HEK293 (cell line): ENCODE measurements around the gene ATOH8.

Experiments
- CTCF ChIA-PET: fragments of 350-600 bp; formaldehyde crosslinking; extraction: SDS; loops from one replicate; lab custom pipeline; 2021; ENCODE audit warnings: antibody characterized with exemption; lab: Yijun Ruan, JAX
- POLR2A ChIA-PET: fragments of 300-600 bp; formaldehyde crosslinking; extraction: SDS; loops from one replicate; lab custom pipeline; 2020; ENCODE audit warnings: antibody characterized with exemption, inconsistent platforms; lab: Yijun Ruan, JAX
- H3K27ac ChIP-seq: fragments of 200-500 bp; sonication (Bioruptor generic); 2 replicates; pipeline ENCODE4 v1.5.1; 2014; ENCODE audit warnings: low read depth, low read length, control low read depth, inconsistent platforms; ENCODE audit errors: extremely low read depth
- H3K36me3 ChIP-seq, 2 experiments: fragments of 200-500 bp in 1 of 2; sonication (Bioruptor generic) in 1 of 2; 1 replicate in 1 of 2; 2 replicates in 1 of 2; pipeline ENCODE4 v1.5.1; 2014 to 2017; ENCODE audit warnings: inconsistent platforms in 2 of 2, low read length in 2 of 2; ENCODE audit not compliant: control insufficient read depth in 2 of 2, insufficient read depth in 1 of 2
- H3K4me1 ChIP-seq: fragments of 200-500 bp; sonication (Bioruptor generic); 2 replicates; pipeline ENCODE4 v1.5.1; 2014; ENCODE audit warnings: mild to moderate bottlenecking, low read length, inconsistent platforms; ENCODE audit not compliant: control insufficient read depth, insufficient read depth
- H3K4me3 ChIP-seq: 2 replicates; pipeline ENCODE4 v1.5.1; 2011; ENCODE audit warnings: low read depth, mild to moderate bottlenecking, control low read depth, low read length, moderate library complexity
- H3K9me3 ChIP-seq: fragments of 200-500 bp; sonication (Bioruptor generic); 2 replicates; pipeline ENCODE4 v1.5.1; 2014; ENCODE audit warnings: low read depth, low read length, inconsistent platforms; ENCODE audit not compliant: control insufficient read depth, insufficient read depth
- FEZF1 ChIP-seq: fragments of 450-650 bp; formaldehyde crosslinking; IDR thresholded peaks from 2 replicates; pipeline ENCODE4 v1.5.1; 2016; ENCODE audit warnings: missing biosample characterization, missing genetic modification characterization
- GLIS1 ChIP-seq: fragments of 450-650 bp; formaldehyde crosslinking; IDR thresholded peaks from 2 replicates; pipeline ENCODE4 v1.5.1; 2016; ENCODE audit warnings: missing biosample characterization, missing genetic modification characterization
- GLIS2 ChIP-seq: fragments of 450-650 bp; formaldehyde crosslinking; IDR thresholded peaks from 2 replicates; pipeline ENCODE4 v1.5.1; 2016; ENCODE audit warnings: missing biosample characterization, missing genetic modification characterization
- HOXA7 ChIP-seq: sonication (generic); formaldehyde crosslinking; IDR thresholded peaks from 2 replicates; pipeline ENCODE4 v1.8.1; 2022; ENCODE audit warnings: missing genetic modification reagents, borderline replicate concordance
- IKZF3 ChIP-seq: fragments of 450-650 bp; IDR thresholded peaks from 2 replicates; pipeline ENCODE4 v1.5.0; 2018; ENCODE audit warnings: missing biosample characterization, mild to moderate bottlenecking, missing genetic modification characterization, moderate library complexity
- OSR2 ChIP-seq: fragments of 450-650 bp; formaldehyde crosslinking; IDR thresholded peaks from 2 replicates; pipeline ENCODE4 v1.5.1; 2016; ENCODE audit warnings: missing biosample characterization, missing genetic modification characterization
- REST ChIP-seq: fragments of 450-650 bp; formaldehyde crosslinking; IDR thresholded peaks from 2 replicates; pipeline ENCODE4 v1.5.1; 2016; ENCODE audit warnings: missing biosample characterization, missing genetic modification characterization
- SP7 ChIP-seq: fragments of 450-650 bp; formaldehyde crosslinking; IDR thresholded peaks from 2 replicates; pipeline ENCODE4 v1.5.1; 2016; ENCODE audit warnings: missing biosample characterization, missing genetic modification characterization
- TCF7L2 ChIP-seq: IDR thresholded peaks from 2 replicates; pipeline ENCODE4 v1.6.1; 2011; ENCODE audit warnings: low read depth, mild to moderate bottlenecking, inconsistent platforms, low read length, moderate library complexity, borderline replicate concordance
- WT1 ChIP-seq: fragments of 450-650 bp; formaldehyde crosslinking; IDR thresholded peaks from 2 replicates; pipeline ENCODE4 v1.5.1; 2016; ENCODE audit warnings: missing biosample characterization, missing genetic modification characterization
- ZBTB44 ChIP-seq: fragments of 450-650 bp; IDR thresholded peaks from 2 replicates; pipeline ENCODE4 v1.5.1; 2018; ENCODE audit warnings: missing biosample characterization, mild to moderate bottlenecking, missing genetic modification characterization
- ZFHX2 ChIP-seq: fragments of 450-650 bp; formaldehyde crosslinking; conservative IDR thresholded peaks from 2 replicates; pipeline ENCODE4 v1.5.1; 2016; ENCODE audit warnings: missing biosample characterization, missing genetic modification characterization
- ZFP41 ChIP-seq: fragments of 450-650 bp; formaldehyde crosslinking; IDR thresholded peaks from 2 replicates; pipeline ENCODE4 v1.5.1; 2016; ENCODE audit warnings: missing biosample characterization, missing genetic modification characterization, borderline replicate concordance
- ZNF214 ChIP-seq: fragments of 450-650 bp; formaldehyde crosslinking; IDR thresholded peaks from 2 replicates; pipeline ENCODE4 v1.5.1; 2017; ENCODE audit warnings: missing biosample characterization, mild to moderate bottlenecking, missing genetic modification characterization, borderline replicate concordance
- ZNF549 ChIP-seq: fragments of 450-650 bp; IDR thresholded peaks from 2 replicates; pipeline ENCODE4 v1.5.1; 2018; ENCODE audit warnings: missing biosample characterization, missing genetic modification characterization, mild to moderate bottlenecking, inconsistent platforms, moderate library complexity
- ZNF830 ChIP-seq: fragments of 450-650 bp; IDR thresholded peaks from 2 replicates; pipeline ENCODE4 v1.5.0; 2018; ENCODE audit warnings: missing biosample characterization, missing genetic modification characterization, low read depth, mild to moderate bottlenecking, moderate library complexity
- ZXDB ChIP-seq: fragments of 450-650 bp; formaldehyde crosslinking; IDR thresholded peaks from 2 replicates; pipeline ENCODE4 v1.5.1; 2016; ENCODE audit warnings: missing biosample characterization, missing genetic modification characterization
- TF ChIP-seq, protein P1 (sequence below): fragments of 450-650 bp; formaldehyde crosslinking; conservative IDR thresholded peaks from 2 replicates; pipeline ENCODE4 v1.5.1; 2016; ENCODE audit warnings: low read depth, missing biosample characterization, missing genetic modification characterization
- TF ChIP-seq, protein P2 (sequence below): fragments of 450-650 bp; formaldehyde crosslinking; IDR thresholded peaks from 2 replicates; pipeline ENCODE4 v1.5.1; 2017; ENCODE audit warnings: missing biosample characterization, missing genetic modification characterization
- TF ChIP-seq, protein P3 (sequence below): fragments of 450-650 bp; formaldehyde crosslinking; IDR thresholded peaks from 2 replicates; pipeline ENCODE4 v1.5.1; 2016; ENCODE audit warnings: missing biosample characterization, missing genetic modification characterization
- TF ChIP-seq, protein P4 (sequence below): fragments of 450-650 bp; formaldehyde crosslinking; IDR thresholded peaks from 2 replicates; pipeline ENCODE4 v1.5.1; 2016; ENCODE audit warnings: missing biosample characterization, missing genetic modification characterization

The ATOH8 gene

GRCh38 chr2:85768713-85769112 is 14.9 kb downstream of the ATOH8 start (continued):
- TF ChIP-seq, protein P1, sequence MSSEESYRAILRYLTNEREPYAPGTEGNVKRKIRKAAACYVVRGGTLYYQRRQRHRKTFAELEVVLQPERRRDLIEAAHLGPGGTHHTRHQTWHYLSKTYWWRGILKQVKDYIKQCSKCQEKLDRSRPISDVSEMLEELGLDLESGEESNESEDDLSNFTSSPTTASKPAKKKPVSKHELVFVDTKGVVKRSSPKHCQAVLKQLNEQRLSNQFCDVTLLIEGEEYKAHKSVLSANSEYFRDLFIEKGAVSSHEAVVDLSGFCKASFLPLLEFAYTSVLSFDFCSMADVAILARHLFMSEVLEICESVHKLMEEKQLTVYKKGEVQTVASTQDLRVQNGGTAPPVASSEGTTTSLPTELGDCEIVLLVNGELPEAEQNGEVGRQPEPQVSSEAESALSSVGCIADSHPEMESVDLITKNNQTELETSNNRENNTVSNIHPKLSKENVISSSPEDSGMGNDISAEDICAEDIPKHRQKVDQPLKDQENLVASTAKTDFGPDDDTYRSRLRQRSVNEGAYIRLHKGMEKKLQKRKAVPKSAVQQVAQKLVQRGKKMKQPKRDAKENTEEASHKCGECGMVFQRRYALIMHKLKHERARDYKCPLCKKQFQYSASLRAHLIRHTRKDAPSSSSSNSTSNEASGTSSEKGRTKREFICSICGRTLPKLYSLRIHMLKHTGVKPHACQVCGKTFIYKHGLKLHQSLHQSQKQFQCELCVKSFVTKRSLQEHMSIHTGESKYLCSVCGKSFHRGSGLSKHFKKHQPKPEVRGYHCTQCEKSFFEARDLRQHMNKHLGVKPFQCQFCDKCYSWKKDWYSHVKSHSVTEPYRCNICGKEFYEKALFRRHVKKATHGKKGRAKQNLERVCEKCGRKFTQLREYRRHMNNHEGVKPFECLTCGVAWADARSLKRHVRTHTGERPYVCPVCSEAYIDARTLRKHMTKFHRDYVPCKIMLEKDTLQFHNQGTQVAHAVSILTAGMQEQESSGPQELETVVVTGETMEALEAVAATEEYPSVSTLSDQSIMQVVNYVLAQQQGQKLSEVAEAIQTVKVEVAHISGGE (tag by site-specific recombination): no peak
- no peak for TF ChIP-seq ZNF830
- no peak for TF ChIP-seq TCF7L2
- TF ChIP-seq, protein P2, sequence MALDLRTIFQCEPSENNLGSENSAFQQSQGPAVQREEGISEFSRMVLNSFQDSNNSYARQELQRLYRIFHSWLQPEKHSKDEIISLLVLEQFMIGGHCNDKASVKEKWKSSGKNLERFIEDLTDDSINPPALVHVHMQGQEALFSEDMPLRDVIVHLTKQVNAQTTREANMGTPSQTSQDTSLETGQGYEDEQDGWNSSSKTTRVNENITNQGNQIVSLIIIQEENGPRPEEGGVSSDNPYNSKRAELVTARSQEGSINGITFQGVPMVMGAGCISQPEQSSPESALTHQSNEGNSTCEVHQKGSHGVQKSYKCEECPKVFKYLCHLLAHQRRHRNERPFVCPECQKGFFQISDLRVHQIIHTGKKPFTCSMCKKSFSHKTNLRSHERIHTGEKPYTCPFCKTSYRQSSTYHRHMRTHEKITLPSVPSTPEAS (tag by site-specific recombination): no peak
- TF ChIP-seq GLIS1: peak; percentile 71
- TF ChIP-seq, protein P3, sequence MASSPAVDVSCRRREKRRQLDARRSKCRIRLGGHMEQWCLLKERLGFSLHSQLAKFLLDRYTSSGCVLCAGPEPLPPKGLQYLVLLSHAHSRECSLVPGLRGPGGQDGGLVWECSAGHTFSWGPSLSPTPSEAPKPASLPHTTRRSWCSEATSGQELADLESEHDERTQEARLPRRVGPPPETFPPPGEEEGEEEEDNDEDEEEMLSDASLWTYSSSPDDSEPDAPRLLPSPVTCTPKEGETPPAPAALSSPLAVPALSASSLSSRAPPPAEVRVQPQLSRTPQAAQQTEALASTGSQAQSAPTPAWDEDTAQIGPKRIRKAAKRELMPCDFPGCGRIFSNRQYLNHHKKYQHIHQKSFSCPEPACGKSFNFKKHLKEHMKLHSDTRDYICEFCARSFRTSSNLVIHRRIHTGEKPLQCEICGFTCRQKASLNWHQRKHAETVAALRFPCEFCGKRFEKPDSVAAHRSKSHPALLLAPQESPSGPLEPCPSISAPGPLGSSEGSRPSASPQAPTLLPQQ: peak; percentile 94

- ChIA-PET POLR2A (interaction anchor here (0.9 to 3.0 kb wide), 3 partner anchors 16 to 158 kb away, joined by 3 to 14 read pairs (median 4); partner anchors contain the start of genes ATOH8 and C2orf68), CTCF (interaction anchor here (0.6 to 9.3 kb wide), 17 partner anchors 8 to 672 kb away, joined by 3 to 105 read pairs (median 4); partner anchors contain the start of genes ATOH8 and KDM3A)
- Histone ChIP-seq H3K9me3 (no peaks in the 10 kb centered on the region), H3K27ac (peak overlapping the region; percentile 69), H3K4me3 (no peak overlapping the region), H3K36me3 (no peaks in the 10 kb centered on the region), H3K4me1 (peaks cover 41% of the 10 kb centered on the region)
- TF ChIP-seq WT1 (tag by site-specific recombination) (peak; percentile 41), ZNF214 (tag by site-specific recombination) (no peak), GLIS2 (tag by site-specific recombination) (peak; percentile 33), ZBTB44 (no peak), FEZF1 (tag by site-specific recombination) (0 out of 2 replicates have a peak, but pooled peaks have one; percentile 18), IKZF3 (no peak), HOXA7 (no peak), ZFP41 (tag by site-specific recombination) (no peak), OSR2 (peak; percentile 9; the same call in 1 of the 2 replicates), SP7 (tag by site-specific recombination) (peak; percentile 30; the same call in 1 of the 2 replicates), ZFHX2 (tag by site-specific recombination) (no peak), ZNF549 (tag by site-specific recombination) (no peak), ZXDB (tag by site-specific recombination) (0 out of 2 replicates have a peak, but pooled peaks have one; percentile 9), REST (no peak)
- TF ChIP-seq, protein P4, sequence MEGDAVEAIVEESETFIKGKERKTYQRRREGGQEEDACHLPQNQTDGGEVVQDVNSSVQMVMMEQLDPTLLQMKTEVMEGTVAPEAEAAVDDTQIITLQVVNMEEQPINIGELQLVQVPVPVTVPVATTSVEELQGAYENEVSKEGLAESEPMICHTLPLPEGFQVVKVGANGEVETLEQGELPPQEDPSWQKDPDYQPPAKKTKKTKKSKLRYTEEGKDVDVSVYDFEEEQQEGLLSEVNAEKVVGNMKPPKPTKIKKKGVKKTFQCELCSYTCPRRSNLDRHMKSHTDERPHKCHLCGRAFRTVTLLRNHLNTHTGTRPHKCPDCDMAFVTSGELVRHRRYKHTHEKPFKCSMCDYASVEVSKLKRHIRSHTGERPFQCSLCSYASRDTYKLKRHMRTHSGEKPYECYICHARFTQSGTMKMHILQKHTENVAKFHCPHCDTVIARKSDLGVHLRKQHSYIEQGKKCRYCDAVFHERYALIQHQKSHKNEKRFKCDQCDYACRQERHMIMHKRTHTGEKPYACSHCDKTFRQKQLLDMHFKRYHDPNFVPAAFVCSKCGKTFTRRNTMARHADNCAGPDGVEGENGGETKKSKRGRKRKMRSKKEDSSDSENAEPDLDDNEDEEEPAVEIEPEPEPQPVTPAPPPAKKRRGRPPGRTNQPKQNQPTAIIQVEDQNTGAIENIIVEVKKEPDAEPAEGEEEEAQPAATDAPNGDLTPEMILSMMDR (tag by site-specific recombination): peak; percentile 71
Observed at GRCh38 chr2:85769236-85769982, 15.6 kb downstream of the ATOH8 start.
